Adrenal gland (tissue), 12 donors: ENCODE data around the gene ASNSD1. TPM values are rescaled to one million over a fixed set of nuclear protein-coding genes. Genes with fewer than 3 reads are reported as not detected.
A peak's percentile ranks its signal among the peaks of the same experiment; 100 is the strongest.

Experiments
- DNase-seq, 7 donors: peaks; one replicate each; pipeline ENCODE4 v3.0.0-alpha.2; 2019 to 2020
- H3K27ac ChIP-seq, 5 donors: fragments of 200-600 bp; sonication (generic) in 4 of 5; 1 replicate in 3 of 5; 2 replicates in 2 of 5; pipeline versions ENCODE4 v1.5.1 to v1.8.0; 2016 to 2020; ENCODE audit warnings: mild to moderate bottlenecking in 1 of 5
- H3K27me3 ChIP-seq: fragments of 200-600 bp; 2 replicates; pipeline ENCODE4 v1.8.0; 2021
- H3K36me3 ChIP-seq, 2 donors: fragments of 200-600 bp; replicated peaks in 1 of 2; 1 replicate in 1 of 2; 2 replicates in 1 of 2; pipeline versions ENCODE4 v1.5.1 to v1.8.0; 2018 to 2022
- H3K4me1 ChIP-seq, 2 donors: fragments of 200-600 bp; replicated peaks in 1 of 2; 1 replicate in 1 of 2; 2 replicates in 1 of 2; pipeline versions ENCODE4 v1.5.1 to v1.8.0; 2018 to 2021
- H3K4me3 ChIP-seq, 4 donors: fragments of 200-600 bp; sonication (generic) in 3 of 4; one replicate each; pipeline ENCODE4 v1.5.1; 2016 to 2018
- H3K9me3 ChIP-seq, 3 donors: fragments of 200-600 bp; sonication (generic) in 1 of 3; replicated peaks in 1 of 3; 1 replicate in 2 of 3; 2 replicates in 1 of 3; pipeline versions ENCODE4 v1.5.1 to v1.8.0; 2016 to 2021
- CTCF ChIP-seq, 6 experiments: fragments of 450-650 bp in 4 of 6; fragments of 200-600 bp in 2 of 6; sonication (generic) in 1 of 6; IDR thresholded peaks; 1 replicate in 5 of 6; 2 replicates in 1 of 6; pipeline versions ENCODE4 v1.5.1 to v1.8.0; 2016 to 2021; ENCODE audit warnings: antibody characterized with exemption in 6 of 6, mild to moderate bottlenecking in 2 of 6, moderate library complexity in 1 of 6
- POLR2A ChIP-seq, 2 donors: fragments of 450-650 bp; IDR thresholded peaks; one replicate each; pipeline ENCODE4 v1.6.1; 2017; ENCODE audit warnings: antibody characterized with exemption in 2 of 2, mild to moderate bottlenecking in 2 of 2, moderate library complexity in 1 of 2
- WGBS, 4 donors: extraction: QIAGEN DNeasy Blood & Tissue Kit in 2 of 4; methylation state at CpG; one replicate each; pipeline versions ENCODE4 v1.1.5 to v1.1.7; 2013 to 2017; 5-methylcytosine and 5-hydroxymethylcytosine counted together
- intact Hi-C, 2 donors: fragments of 100-400 bp; cut with DNase I; formaldehyde crosslinking; loops; one replicate each; pipeline versions ENCODE4 v1.14.1 to v1.15.0; 2022 to 2023
- polyA plus RNA-seq, 3 donors: library from polyadenylated mRNA; stranded (reverse); fragments of 200-250 nt in 2 of 3; fragments of 350-450 nt in 1 of 3; fragmentation: Illumina TruSeq in 1 of 3; extraction: RNeasy Lipid Tissue Mini Kit (QIAGEN cat#74804) in 1 of 3; gene quantifications; one replicate each; pipeline ENCODE4 v1.2.3, GENCODE V29; 2013 to 2014
- total RNA-seq, 9 donors: library from RNA; depleted of rRNA in 4 of 9; stranded (reverse); fragments of >200 nt in 4 of 9; fragments of 120-200 nt in 1 of 9; fragmentation: NEBNext Ultra II Directional in 1 of 9; extraction: Animal tissue kit (Norgen Biotek cat#: 25700) in 1 of 9; gene quantifications; one replicate each; pipeline versions ENCODE4 v1.1.0 to v1.2.4, GENCODE V29; 2013 to 2023
- donor health status: healthy with polysubstance abuse.
- donor health status: Bipolar disorder and iron deficiency.
- donor health status: DM: yes; HTN: yes; CAD: no.
- donor health status: DM: no; HTN: no; CAD: no.
- donor health status: DM: no; HTN: no; CAD: no.
- donor health status: DM: yes; HTN: yes; CAD: no.

The ASNSD1 gene
- total and polyA plus RNA-seq, 12 donors: 27.5 to 101 (median 42.6) TPM

- no peaks in the 10 kb centered on the region for H3K36me3 ChIP-seq
- no peaks in the 10 kb centered on the region for H3K27me3 ChIP-seq
- intact Hi-C loops: no loop called here
- H3K4me1 ChIP-seq: peaks cover 0 to 8% of the 10 kb centered on the region in 2 donors
- no peaks in the 10 kb centered on the region for H3K9me3 ChIP-seq
- no peak overlapping the region for H3K4me3 ChIP-seq
- TF ChIP-seq POLR2A (IDR thresholded peaks at IDR 0.05) (no peak), CTCF (IDR thresholded peaks at IDR 0.05) (no peak)
- H3K27ac ChIP-seq: peak overlapping the region in 1 of 5 donors; percentile 61
- 66 to 67% (median 66%) methylated on average over 5 of the region's 5 CpGs for WGBS, 4 donors
- peak in 4 of 7 donors; percentile 21 to 62 (median 26) for DNase-seq
Observed at GRCh38 chr2:189657867-189658266, 3.4 kb upstream of the ASNSD1 start.

DNA sequence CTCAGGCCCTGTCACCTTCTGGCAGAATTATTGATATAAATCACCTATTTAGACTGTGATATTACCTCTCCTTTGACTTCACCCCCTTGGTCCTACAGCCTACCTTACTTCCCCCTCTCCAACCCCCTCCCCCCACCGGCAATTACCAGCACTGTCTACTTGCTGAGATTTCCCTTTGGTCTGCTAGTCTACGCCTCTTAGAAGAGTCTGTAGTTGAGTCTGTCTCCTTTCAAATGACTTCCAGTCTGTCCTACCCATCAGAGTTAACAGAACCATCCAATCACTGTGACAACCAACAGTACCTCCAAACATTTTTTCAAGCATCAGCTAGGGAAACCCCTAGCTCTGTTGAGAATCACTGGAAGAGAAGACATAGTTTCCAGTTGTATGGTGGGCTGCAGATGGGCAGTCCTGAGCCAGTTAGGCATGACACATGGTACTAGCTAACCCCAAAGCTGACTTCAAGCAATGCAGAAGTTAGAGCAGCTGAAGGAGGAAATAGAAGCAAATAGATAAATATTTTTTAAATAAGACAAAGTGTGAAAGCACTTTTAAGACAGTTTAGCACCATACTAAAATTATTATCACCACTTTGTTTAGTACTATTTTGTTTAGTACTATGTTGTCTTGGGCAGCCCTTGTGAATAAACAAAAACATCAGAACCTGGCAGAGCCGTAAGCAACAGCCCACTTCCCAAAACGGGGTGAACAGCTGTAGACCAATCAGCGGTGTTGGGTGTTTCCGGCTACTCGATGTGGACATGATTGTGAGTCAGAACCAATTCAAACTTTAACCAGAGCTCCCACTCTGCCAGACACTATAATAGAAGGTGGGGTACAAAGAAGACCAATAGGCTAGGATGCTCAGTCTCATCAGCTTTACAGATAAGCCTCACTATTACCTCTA is 2.7 kb upstream of the ASNSD1 start:
- DNase-seq: no peak
- no peak overlapping the region for H3K4me3 ChIP-seq
- H3K27ac ChIP-seq: peak overlapping the region in 1 of 5 donors; percentile 61
- TF ChIP-seq CTCF (IDR thresholded peaks at IDR 0.05) (no peak), POLR2A (IDR thresholded peaks at IDR 0.05) (no peak)
- H3K4me1 ChIP-seq: peaks cover 0 to 14% of the 10 kb centered on the region in 2 donors
- 58 to 67% (median 62%) methylated on average over 7 of the region's 7 CpGs for WGBS, 4 donors
- no peaks in the 10 kb centered on the region for H3K27me3 ChIP-seq
- no peaks in the 10 kb centered on the region for H3K36me3 ChIP-seq
- H3K9me3 ChIP-seq: no peaks in the 10 kb centered on the region
- intact Hi-C loops: no loop called here

DNA sequence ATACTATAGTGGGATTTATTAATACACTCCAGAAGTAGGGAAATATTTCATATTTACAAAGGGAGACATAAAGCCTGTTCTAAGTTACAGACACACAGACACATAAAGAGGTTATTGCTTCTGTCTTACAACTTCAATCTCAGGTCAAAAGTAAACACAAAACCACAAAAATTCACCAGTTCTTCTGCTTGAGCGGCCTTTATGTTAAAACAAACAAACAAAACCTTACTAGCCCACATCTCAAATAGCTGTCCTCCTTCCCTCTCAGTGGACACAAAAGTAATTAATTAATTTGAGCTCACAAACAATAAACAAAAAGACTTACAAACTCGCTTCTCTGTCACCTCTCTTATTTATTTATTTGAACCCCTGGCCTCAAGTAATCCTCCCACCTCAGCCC is 1.5 kb upstream of the ASNSD1 start:
- Histone ChIP-seq H3K27me3 (no peaks in the 10 kb centered on the region), H3K4me1 (peaks cover 0 to 23% of the 10 kb centered on the region in 2 donors), H3K27ac (no peak overlapping the region), H3K36me3 (peaks cover 0 to 3% of the 10 kb centered on the region in 2 donors), H3K4me3 (no peak overlapping the region), H3K9me3 (no peaks in the 10 kb centered on the region)
- no peak for DNase-seq
- intact Hi-C loops: no loop called here
- no peak for TF ChIP-seq POLR2A (IDR thresholded peaks at IDR 0.05)
- TF ChIP-seq CTCF (IDR thresholded peaks at IDR 0.05): no peak
- WGBS, 4 donors: 37 to 63% (median 53%) methylated on average over 2 of the region's 2 CpGs

DNA sequence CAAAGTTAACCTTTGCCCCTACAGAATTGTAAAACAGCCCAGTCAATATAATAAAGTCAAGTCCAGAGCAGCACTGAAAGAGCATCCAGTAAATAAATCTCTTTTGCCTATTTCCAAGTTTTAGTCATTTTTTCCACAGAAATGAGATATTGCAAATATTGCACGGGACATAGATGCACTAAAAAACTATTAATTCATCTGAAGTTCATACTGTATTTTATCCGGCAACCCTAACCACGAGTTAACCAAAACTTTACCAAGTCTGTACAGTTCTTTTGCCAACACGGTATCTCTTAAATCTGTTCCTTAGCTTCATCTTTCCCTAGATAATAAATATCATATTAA is 484 bp upstream of the ASNSD1 start:
- no peak for TF ChIP-seq POLR2A (IDR thresholded peaks at IDR 0.05)
- TF ChIP-seq CTCF (IDR thresholded peaks at IDR 0.05): no peak
- Histone ChIP-seq H3K27ac (no peak overlapping the region), H3K9me3 (no peaks in the 10 kb centered on the region), H3K4me3 (no peak overlapping the region), H3K4me1 (peaks cover 0 to 23% of the 10 kb centered on the region in 2 donors), H3K36me3 (peaks cover 0 to 6% of the 10 kb centered on the region in 2 donors), H3K27me3 (no peaks in the 10 kb centered on the region)
- 5 to 9% (median 8%) methylated on average over 4 of the region's 4 CpGs for WGBS, 4 donors
- intact Hi-C loops: no loop called here
- no peak for DNase-seq
